Measurements from ENCODE around the gene MLH3. TPM values are rescaled to one million over a fixed set of nuclear protein-coding genes. Genes with fewer than 3 reads are reported as not detected.

The MLH3 gene
- total and polyA plus RNA-seq, 2 experiments from 2014 or later: 10.7 to 14.7 TPM

DNA sequence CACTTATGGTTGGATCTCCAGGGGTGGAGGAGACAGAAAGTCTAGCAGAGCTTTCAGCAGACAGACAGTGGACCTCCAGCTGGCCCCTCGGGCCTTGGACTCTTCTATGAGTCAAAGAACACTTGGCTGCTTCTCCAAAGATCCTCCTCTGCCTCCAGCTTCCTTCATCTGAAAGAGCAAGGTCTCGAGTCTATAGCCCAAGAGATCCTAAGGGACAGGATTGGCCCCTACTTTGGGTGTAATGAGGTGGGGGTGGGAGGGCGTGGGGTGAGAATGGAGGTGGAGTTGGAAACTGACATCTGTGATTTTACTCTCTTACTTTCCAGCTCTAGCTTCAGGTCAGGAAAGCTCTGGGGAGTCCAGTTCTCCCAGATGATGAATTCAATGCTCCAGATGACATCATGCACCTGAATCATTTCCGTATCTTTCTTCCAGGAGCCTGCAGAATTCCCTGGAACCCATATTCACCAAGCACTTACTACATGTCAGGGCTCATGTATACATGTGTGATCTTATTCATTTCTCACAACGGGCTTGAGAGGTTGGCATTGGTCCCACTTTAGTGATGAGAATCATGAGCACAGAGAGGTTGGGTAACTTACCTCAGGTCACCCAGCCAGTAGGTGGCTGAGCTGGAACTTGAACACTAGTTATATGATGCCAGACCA, 85.6 kb downstream of the MLH3 start (continued):
- TF ChIP-seq, protein P1, sequence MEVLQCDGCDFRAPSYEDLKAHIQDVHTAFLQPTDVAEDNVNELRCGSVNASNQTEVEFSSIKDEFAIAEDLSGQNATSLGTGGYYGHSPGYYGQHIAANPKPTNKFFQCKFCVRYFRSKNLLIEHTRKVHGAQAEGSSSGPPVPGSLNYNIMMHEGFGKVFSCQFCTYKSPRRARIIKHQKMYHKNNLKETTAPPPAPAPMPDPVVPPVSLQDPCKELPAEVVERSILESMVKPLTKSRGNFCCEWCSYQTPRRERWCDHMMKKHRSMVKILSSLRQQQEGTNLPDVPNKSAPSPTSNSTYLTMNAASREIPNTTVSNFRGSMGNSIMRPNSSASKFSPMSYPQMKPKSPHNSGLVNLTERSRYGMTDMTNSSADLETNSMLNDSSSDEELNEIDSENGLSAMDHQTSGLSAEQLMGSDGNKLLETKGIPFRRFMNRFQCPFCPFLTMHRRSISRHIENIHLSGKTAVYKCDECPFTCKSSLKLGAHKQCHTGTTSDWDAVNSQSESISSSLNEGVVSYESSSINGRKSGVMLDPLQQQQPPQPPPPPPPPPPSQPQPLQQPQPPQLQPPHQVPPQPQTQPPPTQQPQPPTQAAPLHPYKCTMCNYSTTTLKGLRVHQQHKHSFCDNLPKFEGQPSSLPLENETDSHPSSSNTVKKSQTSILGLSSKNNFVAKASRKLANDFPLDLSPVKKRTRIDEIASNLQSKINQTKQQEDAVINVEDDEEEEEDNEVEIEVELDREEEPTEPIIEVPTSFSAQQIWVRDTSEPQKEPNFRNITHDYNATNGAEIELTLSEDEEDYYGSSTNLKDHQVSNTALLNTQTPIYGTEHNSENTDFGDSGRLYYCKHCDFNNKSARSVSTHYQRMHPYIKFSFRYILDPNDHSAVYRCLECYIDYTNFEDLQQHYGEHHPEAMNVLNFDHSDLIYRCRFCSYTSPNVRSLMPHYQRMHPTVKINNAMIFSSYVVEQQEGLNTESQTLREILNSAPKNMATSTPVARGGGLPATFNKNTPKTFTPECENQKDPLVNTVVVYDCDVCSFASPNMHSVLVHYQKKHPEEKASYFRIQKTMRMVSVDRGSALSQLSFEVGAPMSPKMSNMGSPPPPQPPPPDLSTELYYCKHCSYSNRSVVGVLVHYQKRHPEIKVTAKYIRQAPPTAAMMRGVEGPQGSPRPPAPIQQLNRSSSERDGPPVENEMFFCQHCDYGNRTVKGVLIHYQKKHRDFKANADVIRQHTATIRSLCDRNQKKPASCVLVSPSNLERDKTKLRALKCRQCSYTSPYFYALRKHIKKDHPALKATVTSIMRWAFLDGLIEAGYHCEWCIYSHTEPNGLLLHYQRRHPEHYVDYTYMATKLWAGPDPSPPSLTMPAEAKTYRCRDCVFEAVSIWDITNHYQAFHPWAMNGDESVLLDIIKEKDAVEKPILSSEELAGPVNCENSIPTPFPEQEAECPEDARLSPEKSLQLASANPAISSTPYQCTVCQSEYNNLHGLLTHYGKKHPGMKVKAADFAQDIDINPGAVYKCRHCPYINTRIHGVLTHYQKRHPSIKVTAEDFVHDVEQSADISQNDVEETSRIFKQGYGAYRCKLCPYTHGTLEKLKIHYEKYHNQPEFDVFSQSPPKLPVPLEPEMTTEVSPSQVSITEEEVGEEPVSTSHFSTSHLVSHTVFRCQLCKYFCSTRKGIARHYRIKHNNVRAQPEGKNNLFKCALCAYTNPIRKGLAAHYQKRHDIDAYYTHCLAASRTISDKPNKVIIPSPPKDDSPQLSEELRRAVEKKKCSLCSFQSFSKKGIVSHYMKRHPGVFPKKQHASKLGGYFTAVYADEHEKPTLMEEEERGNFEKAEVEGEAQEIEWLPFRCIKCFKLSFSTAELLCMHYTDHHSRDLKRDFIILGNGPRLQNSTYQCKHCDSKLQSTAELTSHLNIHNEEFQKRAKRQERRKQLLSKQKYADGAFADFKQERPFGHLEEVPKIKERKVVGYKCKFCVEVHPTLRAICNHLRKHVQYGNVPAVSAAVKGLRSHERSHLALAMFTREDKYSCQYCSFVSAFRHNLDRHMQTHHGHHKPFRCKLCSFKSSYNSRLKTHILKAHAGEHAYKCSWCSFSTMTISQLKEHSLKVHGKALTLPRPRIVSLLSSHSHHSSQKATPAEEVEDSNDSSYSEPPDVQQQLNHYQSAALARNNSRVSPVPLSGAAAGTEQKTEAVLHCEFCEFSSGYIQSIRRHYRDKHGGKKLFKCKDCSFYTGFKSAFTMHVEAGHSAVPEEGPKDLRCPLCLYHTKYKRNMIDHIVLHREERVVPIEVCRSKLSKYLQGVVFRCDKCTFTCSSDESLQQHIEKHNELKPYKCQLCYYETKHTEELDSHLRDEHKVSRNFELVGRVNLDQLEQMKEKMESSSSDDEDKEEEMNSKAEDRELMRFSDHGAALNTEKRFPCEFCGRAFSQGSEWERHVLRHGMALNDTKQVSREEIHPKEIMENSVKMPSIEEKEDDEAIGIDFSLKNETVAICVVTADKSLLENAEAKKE (CRISPR knock-in tag; IDR thresholded peaks at IDR 0.05): no peak
- TF ChIP-seq ZNF114 (CRISPR knock-in tag; IDR thresholded peaks at IDR 0.05) (no peak), NANOG (IDR thresholded peaks at IDR 0.05; ENCODE audit: borderline replicate concordance) (no peak), STAT1 (IDR thresholded peaks at IDR 0.05; ENCODE audit: unreplicated experiment) (no peak)
- TF ChIP-seq, protein P2, sequence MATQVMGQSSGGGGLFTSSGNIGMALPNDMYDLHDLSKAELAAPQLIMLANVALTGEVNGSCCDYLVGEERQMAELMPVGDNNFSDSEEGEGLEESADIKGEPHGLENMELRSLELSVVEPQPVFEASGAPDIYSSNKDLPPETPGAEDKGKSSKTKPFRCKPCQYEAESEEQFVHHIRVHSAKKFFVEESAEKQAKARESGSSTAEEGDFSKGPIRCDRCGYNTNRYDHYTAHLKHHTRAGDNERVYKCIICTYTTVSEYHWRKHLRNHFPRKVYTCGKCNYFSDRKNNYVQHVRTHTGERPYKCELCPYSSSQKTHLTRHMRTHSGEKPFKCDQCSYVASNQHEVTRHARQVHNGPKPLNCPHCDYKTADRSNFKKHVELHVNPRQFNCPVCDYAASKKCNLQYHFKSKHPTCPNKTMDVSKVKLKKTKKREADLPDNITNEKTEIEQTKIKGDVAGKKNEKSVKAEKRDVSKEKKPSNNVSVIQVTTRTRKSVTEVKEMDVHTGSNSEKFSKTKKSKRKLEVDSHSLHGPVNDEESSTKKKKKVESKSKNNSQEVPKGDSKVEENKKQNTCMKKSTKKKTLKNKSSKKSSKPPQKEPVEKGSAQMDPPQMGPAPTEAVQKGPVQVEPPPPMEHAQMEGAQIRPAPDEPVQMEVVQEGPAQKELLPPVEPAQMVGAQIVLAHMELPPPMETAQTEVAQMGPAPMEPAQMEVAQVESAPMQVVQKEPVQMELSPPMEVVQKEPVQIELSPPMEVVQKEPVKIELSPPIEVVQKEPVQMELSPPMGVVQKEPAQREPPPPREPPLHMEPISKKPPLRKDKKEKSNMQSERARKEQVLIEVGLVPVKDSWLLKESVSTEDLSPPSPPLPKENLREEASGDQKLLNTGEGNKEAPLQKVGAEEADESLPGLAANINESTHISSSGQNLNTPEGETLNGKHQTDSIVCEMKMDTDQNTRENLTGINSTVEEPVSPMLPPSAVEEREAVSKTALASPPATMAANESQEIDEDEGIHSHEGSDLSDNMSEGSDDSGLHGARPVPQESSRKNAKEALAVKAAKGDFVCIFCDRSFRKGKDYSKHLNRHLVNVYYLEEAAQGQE (IDR thresholded peaks at IDR 0.05; ENCODE audit: unreplicated experiment): no peak
